ENCODE data around the gene SSTR3.
"Not testable (repeated sequence)": the region's sequence is repeated elsewhere in the genome, so short reads cannot be mapped to it uniquely, and the experiment has no call there.

SSTR3 gene

GRCh38 chr22:37212174-37212906, at the start of gene SSTR3:
Gene SSTR3 (minus strand): TSS chr22:37212477. CDS start chr22:37207803, 4,674 bp downstream.
- DNase-seq: peak; percentile 2

- peak; percentile 72 for DNase-seq
Measured at GRCh38 chr22:37260901-37261336, 48.6 kb upstream of the SSTR3 start.

- DNase-seq: no peak
Measured at GRCh38 chr22:37260155-37260795, 48.0 kb upstream of the SSTR3 start.

DNA sequence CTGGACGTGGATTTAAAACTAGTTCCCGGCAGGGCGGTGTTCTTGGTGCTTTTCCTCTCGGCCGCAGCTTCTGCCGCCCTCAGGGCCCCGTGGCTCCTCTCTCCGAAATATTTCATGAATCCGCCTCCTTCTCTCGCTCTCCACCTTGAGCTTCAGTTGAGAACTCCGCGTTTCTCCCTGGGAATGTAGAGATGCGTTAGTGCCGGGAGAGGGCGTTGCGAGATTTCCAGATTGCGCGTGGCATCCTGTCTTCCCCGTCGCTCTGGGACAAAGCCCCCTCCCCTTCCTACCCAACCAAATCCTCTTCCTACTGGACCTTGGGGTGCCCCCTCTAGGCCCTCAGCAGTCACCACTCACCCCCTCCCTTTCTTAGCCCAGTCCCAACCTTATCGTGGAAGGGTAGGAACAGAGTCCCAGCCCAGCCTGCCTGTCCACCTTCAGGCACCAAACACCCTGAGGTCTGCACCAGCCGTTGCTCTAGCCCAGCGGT, 47.3 kb upstream of the SSTR3 start:
- no peak for DNase-seq

GRCh38 chr22:37258753-37259401, 46.6 kb upstream of the SSTR3 start:
- DNase-seq: no peak

DNA sequence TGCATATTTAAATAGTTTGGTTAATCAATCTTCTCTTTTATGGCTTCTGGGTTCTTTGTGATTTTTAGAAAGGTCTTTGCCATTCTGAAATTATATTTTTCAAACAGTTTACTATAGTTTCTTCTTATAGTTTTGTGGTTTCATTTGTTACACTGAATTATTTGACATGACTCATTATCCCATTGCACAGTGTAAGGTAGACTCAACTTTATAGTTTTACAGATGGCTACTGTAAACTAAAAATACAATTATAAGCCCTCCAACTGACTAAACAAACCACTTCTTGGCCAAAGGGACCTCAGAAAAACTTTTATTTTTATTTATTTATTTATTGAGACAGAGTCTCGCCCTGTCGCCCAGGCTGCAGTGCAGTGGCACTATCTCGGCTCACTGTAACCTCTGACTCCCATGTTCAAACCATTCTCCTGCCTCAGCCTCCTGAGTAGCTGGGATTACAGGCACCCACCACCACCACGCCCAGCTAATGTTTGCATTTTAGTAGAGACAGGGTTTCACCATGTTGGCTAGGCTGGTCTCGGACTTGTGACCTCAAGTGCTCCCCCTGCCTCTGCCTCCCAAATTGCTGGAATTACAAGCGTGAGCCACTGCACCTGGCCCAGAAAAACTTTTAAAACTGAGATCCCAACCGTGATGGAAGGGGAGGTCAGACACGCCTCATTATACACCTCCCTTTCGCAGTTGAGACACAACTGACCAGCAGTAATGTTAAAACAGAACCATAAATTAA, 45.9 kb upstream of the SSTR3 start:
- DNase-seq: no peak

DNA sequence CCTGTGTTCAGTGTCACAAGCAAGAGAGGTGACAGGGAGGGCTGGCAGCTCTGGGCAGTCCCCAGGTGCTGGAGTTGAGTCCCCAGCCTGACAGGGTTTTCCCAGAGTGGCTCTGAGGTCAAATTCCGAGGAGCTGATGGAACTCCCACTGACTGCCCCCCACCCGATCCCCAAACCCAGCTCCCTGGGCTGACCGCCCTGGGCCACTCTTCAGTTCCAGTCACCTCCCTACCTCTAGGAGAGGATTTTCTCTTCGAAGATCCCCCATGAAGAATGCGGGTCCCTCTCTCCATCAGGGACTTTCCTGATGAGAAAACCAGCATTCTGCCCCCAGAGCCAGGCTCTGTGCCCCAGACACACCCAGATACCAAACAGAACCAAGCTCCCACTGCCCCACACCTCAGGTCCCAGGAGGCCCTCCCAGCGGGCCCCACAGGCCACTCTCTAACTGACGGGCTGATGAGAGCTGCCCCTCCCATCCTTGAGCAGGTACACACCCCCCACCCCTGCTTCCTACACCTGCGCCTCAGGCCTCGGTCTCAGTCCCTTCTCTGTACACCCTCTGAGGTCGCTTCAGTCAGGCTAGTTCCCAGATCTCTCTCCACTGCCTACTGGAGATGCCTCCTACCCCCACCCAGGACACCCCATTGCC, 43.9 kb upstream of the SSTR3 start:
- no peak for DNase-seq

- DNase-seq: no peak
Measured at GRCh38 chr22:37255558-37256006, 43.3 kb upstream of the SSTR3 start.

DNA sequence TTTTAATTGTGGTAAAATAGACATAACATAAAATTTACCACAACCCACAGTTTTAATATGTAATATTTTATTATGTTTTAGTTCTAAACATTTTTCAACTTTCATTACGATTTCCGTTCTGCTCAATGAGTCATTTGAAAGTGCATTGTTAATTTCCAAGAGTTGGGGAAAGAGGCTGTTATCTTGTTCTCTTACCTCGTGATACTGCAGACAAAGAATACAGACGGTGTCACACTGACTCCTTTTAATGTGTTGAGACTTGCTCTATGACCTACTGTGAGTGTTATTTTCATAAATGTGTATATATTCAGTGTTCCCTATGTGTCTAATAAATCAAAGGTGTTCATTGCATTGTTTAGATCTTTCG, 42.6 kb upstream of the SSTR3 start:
- no peak for DNase-seq

GRCh38 chr22:37254209-37254866, 42.1 kb upstream of the SSTR3 start:
- no peak for DNase-seq

- no peak for DNase-seq
Measured at GRCh38 chr22:37253126-37253660, 40.9 kb upstream of the SSTR3 start.

DNA sequence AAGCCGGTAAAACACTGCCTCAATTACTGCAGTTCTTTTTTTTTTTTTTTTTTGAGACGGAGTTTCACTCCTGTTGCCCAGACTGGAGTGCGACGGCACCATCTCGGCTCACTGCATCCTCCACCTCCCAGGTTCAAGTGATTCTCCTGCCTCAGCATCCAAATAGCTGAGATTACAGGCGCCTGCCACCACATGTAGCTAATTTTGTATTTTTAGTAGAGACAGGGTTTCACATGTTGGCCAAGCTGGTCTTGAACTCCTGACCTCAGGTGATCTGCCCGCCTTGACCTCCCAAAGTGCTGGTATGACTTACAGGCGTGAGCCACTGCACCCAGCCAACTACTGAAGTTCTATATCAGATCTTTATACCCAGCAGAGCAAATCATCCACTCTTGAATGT, 39.6 kb upstream of the SSTR3 start:
- not testable (repeated sequence) for DNase-seq

DNA sequence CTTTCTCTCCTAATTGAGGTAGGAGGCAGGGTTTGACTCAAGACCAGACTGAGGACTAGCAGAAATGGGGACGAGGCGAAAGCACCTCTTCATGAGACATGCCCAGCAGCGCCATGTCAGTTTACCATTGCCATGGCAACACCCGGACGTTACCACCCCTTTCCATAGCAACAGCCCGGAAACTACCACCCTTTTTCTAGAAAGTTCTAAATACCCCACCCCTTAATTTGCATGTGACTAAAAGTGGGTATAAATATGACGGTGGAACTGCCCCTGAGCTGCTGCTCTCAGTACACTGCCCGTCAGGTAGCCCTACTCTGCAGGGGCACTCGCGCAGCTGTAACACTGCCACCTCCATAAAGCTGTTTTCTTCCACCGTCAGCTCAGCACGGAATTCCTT, 37.7 kb upstream of the SSTR3 start:
- no peak for DNase-seq

- DNase-seq: no peak
Measured at GRCh38 chr22:37248251-37248650, 36.0 kb upstream of the SSTR3 start.

DNA sequence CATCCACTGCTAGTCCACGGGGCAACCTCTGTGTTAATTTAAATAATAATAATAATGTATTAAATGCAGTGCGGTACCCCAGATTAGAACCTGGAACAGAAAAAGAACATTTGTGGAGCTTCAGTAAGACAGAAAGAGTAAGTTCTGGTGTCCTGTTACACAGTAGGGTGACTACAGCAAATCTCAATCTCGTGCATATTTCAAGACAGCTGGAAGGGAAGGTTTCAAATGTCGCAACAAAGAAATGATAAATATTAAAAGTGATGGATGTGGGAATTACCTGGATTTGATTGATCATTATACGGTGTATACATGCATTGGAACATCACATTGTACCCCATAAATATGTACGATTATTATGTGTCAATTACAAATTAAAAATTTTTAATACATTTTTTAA, 33.5 kb upstream of the SSTR3 start:
- no peak for DNase-seq

GRCh38 chr22:37244922-37245722, 32.8 kb upstream of the SSTR3 start:
- no peak for DNase-seq

- peak; percentile 95 for DNase-seq
Measured at GRCh38 chr22:37244114-37244921, 32.0 kb upstream of the SSTR3 start, which contains the start of gene RAC2. Gene RAC2 (minus strand): TSS chr22:37244269. CDS start chr22:37244148, 121 bp downstream.

- DNase-seq: no peak
Measured at GRCh38 chr22:37243402-37244113, 31.3 kb upstream of the SSTR3 start.

GRCh38 chr22:37242395-37242918, 30.2 kb upstream of the SSTR3 start:
- DNase-seq: peak; percentile 95
